LNCaP clone FGC (cell line): Measurements from ENCODE around the gene PADI2.

ENCODE experiments used
- DNase-seq: peaks from one replicate; pipeline ENCODE4 v3.0.0-alpha.2; 2011; ENCODE audit warnings: low read depth
- H3K4me3 ChIP-seq: 2 replicates; pipeline ENCODE4 v1.5.1; 2011; ENCODE audit warnings: mild to moderate bottlenecking, low read depth, low read length, control low read depth
- CTCF ChIP-seq: IDR thresholded peaks from 2 replicates; pipeline ENCODE4 v1.5.1; 2012; ENCODE audit warnings: mild to moderate bottlenecking; ENCODE audit not compliant: control insufficient read depth, insufficient read depth; ENCODE audit errors: extremely low read depth

PADI2 gene

GRCh38 chr1:17097147-17097546 lies 22.1 kb downstream of the PADI2 start:
- no peak overlapping the region for H3K4me3 ChIP-seq
- no peak for DNase-seq
- TF ChIP-seq CTCF, result no peak

- no peak for TF ChIP-seq CTCF
- DNase-seq, result no peak
- no peak overlapping the region for H3K4me3 ChIP-seq
Measured at GRCh38 chr1:17096584-17096983, 22.7 kb downstream of the PADI2 start.

GRCh38 chr1:17095141-17095540 lies 24.1 kb downstream of the PADI2 start:
- no peak overlapping the region for H3K4me3 ChIP-seq
- DNase-seq, result no peak
- TF ChIP-seq CTCF, result no peak

GRCh38 chr1:17094664-17095063 lies 24.6 kb downstream of the PADI2 start:
- H3K4me3 ChIP-seq, result no peak overlapping the region
- no peak for DNase-seq
- TF ChIP-seq CTCF, result no peak

- TF ChIP-seq CTCF, result no peak
- DNase-seq, result no peak
- H3K4me3 ChIP-seq, result no peak overlapping the region
Measured at GRCh38 chr1:17093822-17094393, 25.3 kb downstream of the PADI2 start.

- no peak for DNase-seq
- no peak for TF ChIP-seq CTCF
- no peak overlapping the region for H3K4me3 ChIP-seq
Measured at GRCh38 chr1:17091252-17091651, 28.0 kb downstream of the PADI2 start.

GRCh38 chr1:17089506-17089905 lies 29.7 kb downstream of the PADI2 start:
- H3K4me3 ChIP-seq, result no peak overlapping the region
- DNase-seq, result no peak
- TF ChIP-seq CTCF, result no peak
